ENCODE measurements around the gene LRRC51.
A peak's percentile ranks its signal among the peaks of the same experiment; 100 is the strongest.

Gene LRRC51, protein sequence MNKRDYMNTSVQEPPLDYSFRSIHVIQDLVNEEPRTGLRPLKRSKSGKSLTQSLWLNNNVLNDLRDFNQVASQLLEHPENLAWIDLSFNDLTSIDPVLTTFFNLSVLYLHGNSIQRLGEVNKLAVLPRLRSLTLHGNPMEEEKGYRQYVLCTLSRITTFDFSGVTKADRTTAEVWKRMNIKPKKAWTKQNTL

DNA sequence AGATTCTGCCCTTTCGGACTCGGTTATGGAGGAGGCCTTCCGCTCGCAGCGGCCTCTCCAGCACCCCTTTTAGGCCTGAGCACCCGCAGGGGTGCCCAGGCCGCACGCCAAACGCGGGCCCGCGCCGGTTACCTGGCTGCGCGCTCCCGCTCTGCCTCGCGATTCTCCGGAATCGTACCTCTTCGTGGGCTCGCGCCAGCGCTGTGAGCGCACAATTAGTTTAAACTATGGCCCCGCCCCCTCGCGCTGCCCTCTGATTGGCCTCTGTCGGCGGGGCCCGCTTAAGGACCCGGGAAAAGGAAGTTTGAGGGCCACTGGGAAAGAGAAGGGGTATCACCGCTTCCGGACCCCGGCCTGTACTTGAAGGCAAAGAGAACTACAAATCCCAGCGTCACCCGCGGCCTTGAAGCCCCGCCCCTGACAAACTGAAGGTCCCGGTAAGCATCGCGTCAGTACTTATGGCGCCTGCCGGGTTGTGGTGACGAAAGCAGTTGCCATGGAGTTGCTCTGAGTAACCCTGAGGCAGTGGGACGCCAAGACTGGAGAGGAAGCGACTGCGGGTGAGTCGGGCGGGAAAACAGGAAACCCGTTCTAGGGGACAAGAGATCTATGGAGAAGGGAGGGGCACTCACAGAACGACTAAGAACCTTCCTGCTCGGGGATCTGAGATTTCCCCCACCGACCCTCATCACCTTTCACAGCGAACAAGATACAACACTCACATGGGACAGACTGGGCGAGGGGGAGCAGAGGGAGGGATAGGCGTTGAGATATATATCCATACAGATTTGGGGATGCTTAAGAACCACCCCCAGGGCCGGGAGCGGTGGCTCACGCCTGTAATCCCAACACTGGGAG lies at the start of gene LRRC51, which contains the start of gene NUMA1:
LRRC51 (plus strand) TSS at position 525 of the 858 bp plus-strand sequence. CDS start 8,234 bp downstream, outside the sequence.
NUMA1 (minus strand) TSS at position 217 of the 858 bp plus-strand sequence. CDS start 44,599 bp downstream, outside the sequence.
- FAIRE-seq = peak; percentile 99

DNA sequence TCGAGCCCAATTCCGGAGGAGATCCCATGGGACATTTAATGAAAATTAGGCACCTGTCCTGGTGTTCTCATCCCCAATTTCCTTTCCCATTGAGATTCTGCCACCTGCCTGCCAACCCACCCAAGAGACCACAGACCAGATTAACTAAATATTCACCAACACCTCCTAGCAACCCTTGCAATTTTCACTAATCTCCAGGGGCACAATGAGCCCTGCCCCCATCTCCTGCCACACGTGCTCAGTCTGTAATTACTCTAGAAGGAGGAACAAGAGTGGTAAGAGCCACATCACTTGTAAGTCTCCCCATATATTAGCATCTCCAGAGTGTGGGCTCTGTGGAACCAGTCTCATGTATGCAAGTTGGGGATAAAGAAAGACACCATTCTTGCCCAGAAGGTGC lies 44.0 kb upstream of the LRRC51 start:
- no peak for FAIRE-seq

DNA sequence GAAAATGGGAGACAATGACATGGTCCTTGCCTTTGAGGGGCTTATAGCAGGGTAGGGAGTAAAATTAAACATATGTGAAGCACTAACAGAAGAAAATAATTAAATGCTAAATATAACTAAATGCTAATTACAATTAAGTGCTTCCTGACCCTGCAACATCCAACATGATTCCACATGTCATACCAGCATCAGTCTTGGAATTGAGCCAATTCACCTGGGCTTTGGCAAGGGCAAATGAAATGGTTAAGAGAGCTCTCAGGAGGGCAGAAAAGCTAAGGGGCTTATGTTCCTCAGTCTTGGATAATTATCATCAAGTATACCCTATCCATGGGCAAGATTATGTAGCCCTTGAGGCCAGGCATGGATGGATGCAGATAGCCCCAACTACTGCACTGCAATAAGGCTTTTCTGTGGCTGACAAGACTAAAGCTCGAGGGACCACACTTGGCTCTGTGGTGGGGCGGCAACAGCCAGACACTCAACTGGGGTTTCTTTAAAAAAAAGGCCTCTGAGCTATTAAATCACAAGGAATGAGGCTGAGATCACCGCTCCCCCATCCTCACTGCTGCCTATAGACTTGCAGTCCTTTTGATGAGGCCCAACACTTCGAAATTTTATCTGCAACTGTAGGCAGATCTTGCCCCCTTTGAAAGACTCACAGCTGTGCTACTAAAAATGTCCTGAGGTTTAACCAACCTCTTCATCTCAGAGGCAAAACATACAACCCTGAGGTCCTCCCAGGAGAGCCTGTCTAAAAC lies 42.9 kb upstream of the LRRC51 start:
- no peak for FAIRE-seq

DNA sequence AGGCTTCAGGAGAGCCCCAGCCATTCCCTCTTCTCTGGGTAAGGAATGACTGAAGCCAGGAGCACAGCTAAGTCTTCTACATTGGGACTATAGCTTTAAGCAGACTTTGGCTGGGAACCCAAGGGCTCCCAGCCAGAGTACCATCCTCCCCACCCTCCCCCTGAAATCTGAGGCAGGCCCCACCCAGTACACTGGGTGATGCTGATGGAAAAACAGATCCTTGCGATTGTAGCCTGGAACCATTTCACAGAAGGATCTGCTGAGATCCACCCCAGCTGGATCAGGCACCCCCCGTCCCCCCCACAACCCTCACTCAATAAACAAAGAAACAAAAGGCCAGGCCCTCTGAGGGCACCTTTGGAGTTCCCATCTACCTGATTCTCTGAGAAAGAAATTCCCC lies 42.2 kb upstream of the LRRC51 start:
- no peak for FAIRE-seq

DNA sequence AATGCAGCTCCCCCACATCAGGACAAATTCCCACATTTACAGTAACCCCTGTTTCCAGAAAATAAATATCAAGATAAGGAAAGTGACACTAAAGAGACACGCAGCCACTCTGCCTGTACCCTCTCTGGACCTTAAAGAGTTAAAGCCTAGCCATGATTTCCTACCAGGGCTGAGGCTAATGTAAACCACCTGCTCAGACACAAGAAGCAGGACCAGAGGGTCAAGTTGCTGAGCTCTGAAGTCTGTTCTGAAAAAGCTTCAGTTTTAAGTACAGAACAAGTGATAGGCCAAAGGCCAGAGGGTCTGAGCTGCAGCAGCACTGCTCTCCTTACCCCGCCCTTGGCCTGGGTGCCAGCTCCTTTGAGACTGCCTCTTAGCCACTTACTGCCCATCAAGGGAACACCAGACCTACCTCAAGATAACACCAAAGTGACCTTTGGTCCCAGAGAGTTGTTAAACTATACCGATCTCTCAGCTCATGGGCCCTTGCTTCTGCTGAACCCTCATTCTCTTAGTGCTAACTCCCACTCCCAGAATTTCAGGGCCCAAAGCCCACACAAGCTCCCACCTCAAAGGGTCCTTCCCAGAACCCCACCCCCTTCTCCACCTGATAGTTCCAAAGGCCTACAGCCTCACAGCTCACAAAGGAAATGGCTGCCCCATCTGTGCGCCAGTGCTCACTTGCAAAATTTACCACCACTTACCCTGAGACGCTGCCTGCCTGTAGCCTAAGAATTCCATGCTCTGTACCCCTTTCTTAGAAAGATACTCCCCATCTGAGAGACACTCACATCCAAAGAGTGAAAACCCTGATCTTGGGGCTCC lies 41.4 kb upstream of the LRRC51 start:
- no peak for FAIRE-seq

DNA sequence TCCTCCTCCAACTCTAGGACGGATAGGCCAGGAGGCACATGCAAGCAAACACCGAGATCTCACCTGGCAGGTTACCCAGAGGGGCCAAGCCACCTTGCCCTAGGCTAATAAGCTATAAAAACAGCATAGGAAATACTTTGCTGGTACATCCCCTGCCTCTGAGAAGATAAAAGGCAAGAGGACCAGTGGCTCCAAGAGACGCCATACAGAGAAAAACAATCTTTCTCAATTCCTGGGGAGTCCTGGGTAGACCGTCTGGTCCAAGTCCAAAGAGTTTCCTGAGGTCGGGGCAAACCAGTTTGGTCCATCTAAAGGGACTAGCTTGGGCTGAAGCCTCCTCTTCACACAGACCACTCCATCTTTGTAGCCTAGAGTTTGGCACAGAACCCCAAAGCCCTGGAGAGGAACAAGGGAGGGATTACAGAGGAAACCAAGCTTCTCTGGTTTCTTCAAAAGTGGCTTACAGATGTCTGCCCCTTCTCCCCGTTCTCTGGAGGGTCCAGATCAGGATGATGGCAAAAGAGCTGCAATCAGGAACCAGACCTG lies 40.7 kb upstream of the LRRC51 start:
- no peak for FAIRE-seq

DNA sequence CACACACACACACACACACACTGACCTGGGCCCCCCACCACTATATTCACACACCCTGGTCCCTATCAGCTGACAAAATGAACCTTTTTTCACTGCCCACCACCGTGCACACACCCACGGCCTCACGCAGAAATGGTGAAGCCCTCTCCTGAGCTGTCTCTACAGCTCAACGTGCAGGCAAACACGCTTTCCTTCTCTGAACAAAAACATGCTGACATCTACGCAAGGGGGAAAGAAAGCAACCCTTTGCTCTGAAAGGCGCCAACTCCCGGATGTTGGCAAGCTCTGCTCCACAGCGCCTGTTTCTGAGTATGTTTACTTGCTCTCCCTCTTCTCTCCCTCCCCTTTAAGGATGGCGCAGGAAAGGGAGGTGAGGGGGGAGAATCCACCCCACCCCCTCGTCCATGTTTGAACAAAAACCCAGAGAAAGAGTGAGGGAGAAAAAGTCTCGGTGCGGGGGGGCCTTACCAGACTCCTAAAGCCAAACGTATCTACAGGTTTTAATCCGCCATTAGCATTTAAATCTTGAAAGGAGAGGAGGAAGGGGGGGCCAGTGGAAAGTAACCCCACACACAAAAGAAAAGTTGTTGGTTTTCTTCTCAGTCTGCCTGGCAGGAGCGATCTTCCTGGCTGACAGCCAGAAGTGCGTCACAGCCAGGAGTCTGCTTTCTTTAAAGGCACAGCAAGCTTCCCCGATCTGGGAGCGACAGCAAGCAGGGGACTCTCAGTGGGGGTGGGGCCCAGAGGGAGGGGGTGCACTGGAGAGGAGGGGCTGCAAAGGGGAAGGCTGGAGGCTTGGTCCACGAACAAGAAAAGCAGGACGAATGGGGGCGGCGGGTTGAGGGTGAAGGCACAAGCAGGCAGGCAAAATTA lies 39.9 kb upstream of the LRRC51 start:
- no peak for FAIRE-seq

DNA sequence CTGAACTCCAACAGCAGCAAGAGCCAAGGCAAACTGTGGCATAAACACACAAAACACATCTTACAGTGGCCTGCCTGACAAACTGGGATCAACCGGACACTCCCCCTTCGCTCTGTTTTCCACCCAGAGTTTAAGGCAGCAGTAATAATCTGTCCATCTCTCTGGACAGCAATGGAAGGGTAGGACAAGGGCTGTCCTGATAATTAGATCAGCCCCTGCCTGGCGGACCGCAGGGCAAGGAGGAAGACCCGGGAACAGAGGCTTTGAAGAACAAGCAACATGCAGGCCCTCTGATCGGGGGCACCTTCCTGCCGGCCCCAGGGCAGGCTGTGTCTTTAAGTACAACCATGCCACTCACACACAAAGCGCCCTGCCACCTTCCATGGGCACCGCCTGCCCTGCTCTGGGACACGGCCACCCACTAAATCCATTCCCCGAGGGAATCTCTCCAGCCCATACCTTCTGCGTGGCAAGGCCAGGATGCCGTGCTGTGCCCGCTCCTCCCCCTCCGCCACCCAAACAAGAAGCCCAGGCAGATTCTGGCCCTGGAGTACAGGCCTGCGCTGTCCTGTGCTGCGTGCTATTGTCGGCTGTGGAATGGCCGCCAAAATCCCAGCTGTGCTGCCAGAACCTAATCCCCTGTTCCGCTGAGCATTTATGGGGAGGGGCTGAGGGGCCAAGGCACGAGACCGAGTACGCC lies 39.1 kb upstream of the LRRC51 start:
- no peak for FAIRE-seq

DNA sequence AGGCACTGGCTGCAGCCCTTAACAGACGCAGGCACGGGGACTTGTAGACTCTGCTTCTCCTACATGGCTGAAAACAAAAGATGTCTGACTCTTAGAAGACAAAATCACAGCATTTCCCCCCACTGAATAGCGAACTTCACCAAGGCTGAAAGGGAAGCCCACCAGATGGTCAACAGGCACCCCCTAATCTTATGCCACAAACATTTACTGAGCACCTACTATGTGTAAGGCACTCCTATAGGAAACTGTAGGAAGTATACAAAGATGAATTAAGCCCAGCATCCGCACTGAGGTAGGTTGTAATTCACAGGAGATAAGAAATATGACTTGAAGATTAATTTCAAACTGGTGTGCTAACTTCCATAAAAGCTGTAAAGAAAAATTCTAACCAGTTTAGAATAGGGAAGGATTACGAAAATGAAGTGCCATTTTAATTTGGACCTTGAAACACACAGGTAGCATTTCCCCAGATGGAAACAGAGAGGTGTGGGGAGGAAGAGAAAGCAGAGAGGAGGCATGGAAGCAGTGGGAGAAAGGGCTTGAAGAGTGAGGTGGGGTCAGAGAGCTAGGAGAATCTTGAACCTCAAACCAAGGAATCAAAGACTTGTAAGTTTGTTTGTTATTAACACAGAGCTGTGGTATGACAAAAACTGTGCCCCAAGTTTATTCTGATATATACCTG lies 38.4 kb upstream of the LRRC51 start:
- FAIRE-seq = no peak

DNA sequence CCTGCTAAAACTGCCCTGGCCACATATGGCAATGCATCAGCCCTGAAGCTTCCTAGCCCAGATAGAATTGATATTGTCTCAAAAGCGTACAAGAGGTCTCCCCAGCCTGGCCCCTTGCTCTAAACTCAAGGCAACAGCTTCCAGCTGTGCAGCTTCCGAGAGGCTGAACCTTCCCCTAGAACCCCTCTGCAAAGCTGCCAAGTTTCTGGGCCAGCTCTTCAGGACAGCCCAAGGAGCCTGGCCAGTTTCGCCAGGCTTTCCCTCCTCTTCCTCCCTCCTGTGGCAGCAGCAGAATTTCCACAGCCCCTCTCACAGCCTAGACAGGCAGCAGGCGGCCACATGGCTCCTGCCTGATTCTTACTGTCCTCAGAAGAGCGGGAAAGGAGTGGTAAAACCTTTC lies 34.8 kb upstream of the LRRC51 start:
- FAIRE-seq = no peak

DNA sequence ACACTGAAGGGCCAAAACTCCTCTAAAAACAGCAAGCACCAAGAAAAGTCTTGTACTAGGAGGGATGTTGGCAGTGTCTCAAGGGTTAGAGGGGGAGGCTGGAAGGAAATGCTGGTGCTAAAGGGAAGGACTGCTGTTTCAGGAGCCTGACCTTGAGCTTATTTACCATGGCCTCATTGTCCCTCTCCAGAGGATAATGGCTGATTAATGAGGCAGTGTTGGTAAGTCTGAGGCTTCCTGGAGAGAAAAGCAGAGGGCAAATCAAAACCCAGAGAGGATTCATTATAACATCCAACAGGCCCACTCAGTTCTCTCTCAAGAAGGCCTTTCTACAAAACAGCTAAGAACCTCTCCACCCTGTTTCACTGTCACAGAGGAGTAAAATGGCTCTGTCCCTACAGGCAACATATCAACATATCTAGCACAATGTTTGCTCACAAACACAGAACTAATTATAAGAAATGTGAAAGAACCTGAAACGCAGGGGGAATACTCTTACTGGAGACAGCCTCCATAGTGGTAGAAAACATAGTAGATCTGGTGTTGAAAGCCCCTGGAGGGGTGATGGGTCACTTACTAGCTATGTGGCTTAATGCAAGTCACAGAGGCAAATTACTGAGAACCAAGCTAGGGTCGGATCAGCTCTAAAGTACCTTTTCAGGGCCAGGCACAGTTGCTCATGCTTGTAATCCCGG lies 31.7 kb upstream of the LRRC51 start:
- FAIRE-seq = no peak

DNA sequence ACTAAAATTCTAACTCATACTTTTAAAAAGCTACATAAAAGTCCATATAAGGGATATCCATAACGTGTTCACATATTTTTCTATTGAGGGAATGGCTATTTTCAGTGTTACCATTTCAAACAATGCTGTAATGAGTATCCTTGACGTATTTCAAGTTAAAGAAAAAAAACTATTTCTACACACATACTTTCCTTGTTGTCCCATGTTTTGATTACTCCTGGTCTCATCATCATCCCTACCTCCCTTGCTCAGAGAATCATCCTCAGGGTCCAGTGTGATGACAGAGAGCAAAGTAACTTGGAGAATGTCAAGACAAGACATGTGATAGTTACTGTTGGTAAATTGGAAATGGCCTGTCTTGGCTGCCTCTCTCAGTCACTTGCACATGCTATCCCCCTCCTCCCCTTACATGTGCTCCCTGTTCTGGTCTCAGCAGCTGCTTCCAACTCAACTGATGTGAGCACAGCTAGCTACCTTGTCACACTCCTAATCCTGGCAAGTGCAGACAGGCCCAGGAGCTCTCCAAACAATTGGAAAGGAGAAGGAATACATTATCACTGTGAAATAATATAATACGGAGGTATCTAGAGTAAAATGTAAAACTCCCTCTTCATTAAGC lies 22.1 kb upstream of the LRRC51 start:
- FAIRE-seq = no peak

DNA sequence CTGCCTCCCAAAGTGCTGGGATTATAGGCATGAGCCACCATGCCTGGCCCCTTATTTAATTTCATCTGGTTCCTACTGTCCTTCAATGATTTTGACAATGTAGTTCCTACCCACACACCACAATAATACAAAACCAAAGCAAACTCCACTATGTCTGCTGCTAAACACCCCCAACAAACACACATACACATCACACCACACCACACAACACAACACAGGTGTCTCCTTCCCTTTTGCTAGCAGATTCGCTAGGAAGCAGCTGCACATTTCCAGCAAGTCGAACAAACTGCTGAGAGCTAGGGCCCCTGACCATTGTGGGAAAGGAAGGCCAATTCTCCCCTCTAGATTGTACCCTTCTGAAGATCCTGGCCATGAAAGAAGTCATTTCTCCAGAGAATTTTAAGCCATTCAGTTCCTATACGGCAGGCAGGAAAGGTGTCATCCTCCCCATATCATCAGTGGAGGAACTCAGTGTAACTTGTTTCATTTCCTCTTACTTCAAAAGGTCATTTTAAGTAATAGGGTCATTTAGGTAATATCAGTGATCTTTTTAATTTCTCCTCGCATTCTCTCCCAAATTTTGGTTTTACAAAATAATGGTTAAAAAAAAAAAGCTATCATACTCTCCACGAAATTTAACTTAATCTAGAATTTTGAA lies 18.8 kb upstream of the LRRC51 start:
- FAIRE-seq = no peak

DNA sequence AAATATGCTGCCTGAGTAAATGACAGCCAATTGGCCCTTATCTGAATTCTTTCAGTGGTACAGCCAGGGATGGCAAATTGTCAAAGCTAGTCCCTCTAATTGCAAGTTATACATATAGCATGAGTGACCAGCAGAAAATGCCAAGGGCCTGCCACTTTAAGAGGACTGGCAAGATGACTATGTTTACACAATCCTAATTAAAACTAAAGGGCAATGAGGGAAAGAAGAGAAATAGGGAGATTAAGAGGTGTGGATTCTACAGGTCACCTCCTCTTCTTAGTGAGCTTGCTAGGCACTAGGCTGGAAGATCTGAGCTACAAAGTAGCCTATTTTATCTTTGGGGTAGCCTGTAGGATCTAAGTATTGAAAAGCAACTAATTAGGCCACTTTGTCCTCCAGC lies 13.8 kb upstream of the LRRC51 start:
- FAIRE-seq = no peak

DNA sequence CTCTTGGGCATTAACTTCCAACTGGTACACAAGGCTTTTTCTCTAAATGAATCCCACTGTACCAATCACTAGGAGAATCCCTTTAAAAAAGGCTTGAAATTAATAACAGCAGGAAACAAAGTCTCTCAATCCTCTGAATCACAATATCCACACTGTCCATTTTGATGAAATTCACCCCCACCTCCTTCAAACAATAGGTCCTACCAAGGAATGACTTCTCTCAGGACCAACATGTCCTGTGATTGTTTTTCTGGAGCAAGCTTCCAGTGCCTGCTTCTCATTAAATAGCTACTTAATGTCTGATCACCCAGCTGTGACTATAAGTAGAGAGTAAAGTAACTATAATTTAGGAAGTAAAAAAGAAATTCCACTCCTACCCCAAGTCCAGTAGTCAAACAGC lies 13.4 kb upstream of the LRRC51 start:
- FAIRE-seq = no peak

DNA sequence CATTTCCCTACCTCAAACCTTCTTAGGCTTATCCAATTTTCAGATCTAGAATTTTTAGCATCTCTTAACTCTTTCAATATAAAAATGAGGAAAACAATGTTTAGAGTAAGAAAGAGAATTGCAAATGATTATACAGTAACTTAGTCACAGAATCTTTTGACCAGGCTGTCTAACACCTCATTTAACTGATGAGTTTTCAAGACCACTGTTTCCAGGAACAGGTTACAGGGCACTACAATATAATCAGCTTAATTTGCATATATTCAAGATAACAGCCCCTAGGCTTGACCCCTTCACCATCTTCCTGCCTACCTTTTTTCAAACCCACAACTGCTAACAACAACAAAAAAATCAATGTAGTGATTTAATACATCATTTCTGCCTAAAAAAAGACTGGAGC lies 13.0 kb upstream of the LRRC51 start:
- no peak for FAIRE-seq

DNA sequence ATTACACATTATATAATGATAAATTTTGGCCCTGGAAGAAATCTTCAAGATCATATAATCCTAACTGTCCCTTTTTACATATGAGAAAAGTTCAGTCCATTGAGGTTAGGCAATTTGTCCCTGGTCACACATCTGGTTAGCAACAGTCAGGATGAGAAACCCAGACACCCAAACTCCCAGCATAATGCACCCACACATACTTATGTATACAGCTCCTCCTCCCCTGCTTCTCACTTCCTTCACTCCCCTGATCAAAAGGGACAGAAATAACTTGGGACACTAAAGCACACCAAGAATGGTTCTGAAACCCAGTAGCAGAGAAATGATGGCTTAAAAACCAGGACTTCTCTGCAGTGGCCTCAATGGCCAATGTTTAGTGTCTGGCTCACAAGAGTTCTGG lies 11.4 kb upstream of the LRRC51 start:
- FAIRE-seq = no peak

DNA sequence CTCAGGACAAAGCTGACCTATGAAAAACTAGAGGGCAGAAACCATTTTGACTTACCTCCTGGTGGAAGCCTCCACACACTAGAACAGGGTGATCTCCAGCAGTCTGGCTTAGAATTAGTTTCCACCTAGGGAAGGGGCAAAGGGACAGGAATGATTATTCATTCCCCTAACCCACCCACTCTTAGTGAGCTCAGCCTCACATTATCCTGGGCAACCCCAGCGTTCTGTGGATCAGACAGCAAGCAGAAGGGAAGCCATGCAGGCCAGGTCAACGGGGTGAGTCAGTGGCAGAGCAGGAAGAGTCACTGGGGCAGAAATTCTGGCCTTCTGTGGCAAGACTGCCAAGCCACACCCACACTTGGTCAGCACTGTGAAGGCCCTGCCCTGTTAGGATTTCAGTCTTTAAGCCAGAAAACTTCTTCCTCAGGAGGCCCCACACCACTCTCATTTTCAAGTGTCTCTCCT lies 10.8 kb upstream of the LRRC51 start:
- no peak for FAIRE-seq

Data from A204.1 (cell line).